Left renal pelvis (tissue), 4 donors: ENCODE results near the gene OR12D1. TPM values are rescaled to one million over a fixed set of nuclear protein-coding genes. Genes with fewer than 3 reads are reported as not detected.
"Not testable (repeated sequence)": the region's sequence is repeated elsewhere in the genome, so short reads cannot be mapped to it uniquely, and the experiment has no call there.

Source experiments
- DNase-seq, 4 donors: peaks; one replicate each; pipeline ENCODE4 v3.0.0-alpha.2; 2013; ENCODE audit warnings: low read depth in 4 of 4, low spot score in 3 of 4
- polyA plus RNA-seq, 4 donors: library from polyadenylated mRNA; unstranded; fragments of 120-200 nt; gene quantifications; one replicate each; pipeline ENCODE4 v1.2.1, GENCODE V29; 2013; ENCODE audit not compliant: insufficient read length in 4 of 4

The OR12D1 gene
- polyA plus RNA-seq: not detected

DNA sequence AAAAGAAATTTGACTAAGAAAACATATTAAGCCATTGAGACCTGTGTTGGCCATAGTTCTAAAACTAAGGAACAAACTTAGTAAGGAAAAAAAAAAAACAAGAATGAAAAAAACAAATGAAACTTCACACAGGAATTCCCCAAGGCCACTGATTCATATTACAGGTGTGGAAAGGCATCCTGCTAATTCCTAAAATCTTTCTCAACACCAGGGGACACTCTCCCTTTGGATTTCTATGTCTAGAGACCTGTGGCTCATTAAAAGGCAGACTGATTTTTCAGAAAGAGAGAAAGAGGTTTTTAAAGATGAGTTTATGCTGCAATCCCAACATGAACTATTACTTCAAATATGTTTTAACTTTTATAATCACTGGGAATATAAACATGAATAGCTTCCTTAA, at the start of gene OR12D1:
TSS of gene OR12D1 (plus strand) at position 341 of the 400 bp plus-strand sequence.
- DNase-seq: no peak

DNA sequence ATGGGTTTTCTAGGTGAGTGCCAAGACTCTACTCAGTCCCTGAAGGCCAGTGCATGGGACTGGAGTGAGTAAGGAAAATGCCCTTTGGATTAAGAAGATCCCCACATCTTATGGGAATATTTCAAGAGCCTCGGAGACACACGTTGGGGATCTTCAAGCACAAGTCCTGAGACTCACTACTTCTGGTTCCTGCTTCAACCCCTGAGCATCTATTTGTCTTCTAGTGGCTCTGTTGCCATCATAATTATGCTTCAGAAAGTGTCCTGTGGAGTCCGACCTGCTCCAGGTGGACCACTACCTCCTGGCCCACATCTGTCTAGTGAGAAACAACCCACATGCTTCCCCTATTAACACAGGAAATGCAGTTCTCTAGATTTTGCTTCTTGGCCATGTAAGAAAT, 46.0 kb upstream of the OR12D1 start, which contains the start of gene OR5V1:
TSS of gene OR5V1 (minus strand) at position 101 of the 400 bp plus-strand sequence. CDS start 12,670 bp downstream, outside the sequence.
- DNase-seq: no peak

DNA sequence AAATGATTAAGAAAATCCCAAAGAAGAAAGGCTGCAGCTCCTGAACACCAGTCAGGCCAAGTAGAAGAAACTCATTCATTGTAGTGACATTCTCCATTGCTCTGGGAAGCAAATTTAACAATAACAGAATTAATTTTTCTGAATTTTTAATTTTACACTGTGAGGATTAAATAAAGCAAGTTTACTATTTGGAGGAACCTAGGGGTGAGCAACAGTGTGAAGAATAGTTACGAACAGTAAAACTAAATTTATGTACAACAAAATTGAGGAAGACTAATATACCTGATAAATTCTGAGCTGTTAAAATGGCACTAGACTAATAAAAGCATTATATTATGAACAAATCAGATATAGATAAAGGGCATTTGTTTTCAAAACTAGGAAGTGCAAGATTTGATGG, 39.5 kb upstream of the OR12D1 start, which contains the start of gene OR12D3:
TSS of gene OR12D3 (minus strand) at position 101 of the 400 bp plus-strand sequence. CDS start at position 97, 4 bp downstream.
- DNase-seq: no peak

DNA sequence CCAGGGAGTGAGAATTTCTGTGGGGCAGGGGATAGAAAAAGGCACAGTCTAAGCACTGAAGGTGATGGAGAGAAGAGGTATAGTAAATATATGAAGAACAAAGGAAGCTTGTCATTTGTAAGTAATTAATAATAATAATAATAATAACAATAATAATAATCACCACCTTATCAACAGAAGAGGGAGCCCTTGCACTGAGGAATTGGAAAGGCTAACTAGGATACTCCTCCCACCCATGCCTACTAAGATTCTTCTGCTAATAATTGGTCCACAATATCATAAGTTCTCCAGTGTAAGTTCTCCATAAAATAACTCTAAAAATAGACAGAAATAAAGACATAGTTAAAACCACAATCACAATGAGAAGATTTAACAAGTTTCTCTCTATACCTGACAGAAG, 38.7 kb upstream of the OR12D1 start:
- no peak for DNase-seq

DNA sequence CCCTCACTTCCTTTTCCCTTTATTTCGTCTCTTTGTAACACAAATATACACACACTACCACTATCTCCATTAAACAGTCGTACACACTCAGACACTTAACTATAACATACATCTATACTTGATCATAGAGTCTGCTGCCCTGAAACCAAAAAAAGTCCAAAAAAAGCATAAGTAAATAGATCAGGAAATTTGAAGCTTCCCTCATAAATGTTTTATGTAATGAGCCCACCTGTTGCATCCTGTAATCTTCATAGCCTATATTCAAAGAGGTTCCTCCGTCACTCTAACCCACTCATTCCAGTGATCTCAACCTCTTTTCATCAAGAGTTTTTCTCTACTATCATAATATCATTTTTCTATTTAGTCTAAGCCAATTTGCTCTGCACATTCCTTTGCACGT, 26.2 kb upstream of the OR12D1 start:
- no peak for DNase-seq

DNA sequence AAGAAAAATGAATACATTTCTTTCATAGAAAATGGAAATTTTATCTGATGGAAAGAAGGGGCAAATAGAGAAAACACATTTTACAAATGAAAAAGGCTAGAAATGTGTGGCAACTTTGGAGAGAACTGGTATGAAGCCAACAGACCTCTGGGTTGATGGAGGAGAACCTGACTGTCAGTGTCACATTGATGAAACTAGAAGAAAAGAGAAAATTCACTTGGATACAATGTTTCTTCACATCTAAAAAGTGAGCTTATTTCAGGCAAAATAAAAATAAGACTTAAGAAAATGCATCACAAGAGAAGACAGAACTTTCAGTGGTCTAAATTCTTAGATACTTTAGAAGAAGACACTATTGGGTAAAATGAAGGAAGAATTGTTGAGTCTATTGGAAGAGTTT, 19.4 kb upstream of the OR12D1 start, which contains the start of gene OR12D2:
TSS of gene OR12D2 (plus strand) at position 301 of the 400 bp plus-strand sequence. CDS start 1,069 bp downstream, outside the sequence.
- no peak for DNase-seq

DNA sequence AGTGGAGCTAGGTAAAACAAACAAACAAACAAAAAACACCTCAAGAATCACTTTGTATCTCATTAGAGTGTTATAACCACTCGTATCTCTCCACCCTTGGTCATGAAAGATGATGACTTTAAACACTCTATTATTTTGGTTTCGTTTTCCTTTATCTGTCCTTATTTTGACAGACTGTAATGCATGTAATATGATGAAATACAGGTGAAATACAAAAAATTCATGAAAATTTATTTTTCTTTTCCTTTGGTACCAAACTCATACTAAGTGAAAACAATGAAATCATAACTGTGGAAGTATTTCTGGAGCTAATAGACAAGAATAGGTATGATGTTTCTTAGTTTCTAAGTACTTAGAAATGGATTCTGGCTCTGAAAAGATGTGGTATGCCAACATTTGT, 15.2 kb upstream of the OR12D1 start:
- DNase-seq: no peak

DNA sequence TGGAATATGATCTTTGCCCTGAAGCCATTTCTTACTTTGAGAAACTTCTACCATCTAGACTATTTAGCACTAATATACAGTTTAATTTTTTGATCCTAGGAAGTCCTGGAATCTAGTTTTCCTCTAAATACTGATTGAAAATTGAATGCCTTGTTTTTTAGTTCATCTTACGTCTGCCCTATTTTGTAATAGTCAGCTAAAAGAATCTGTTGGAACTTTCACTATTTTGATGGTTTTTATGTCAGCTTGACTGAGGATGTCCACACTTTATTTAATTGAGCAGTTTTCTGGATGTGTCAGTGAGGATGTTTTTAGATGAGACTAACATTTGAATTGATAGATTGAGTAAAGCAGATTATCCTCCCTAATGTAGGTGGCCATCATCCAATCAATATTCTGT, 10.9 kb upstream of the OR12D1 start:
- DNase-seq: no peak

DNA sequence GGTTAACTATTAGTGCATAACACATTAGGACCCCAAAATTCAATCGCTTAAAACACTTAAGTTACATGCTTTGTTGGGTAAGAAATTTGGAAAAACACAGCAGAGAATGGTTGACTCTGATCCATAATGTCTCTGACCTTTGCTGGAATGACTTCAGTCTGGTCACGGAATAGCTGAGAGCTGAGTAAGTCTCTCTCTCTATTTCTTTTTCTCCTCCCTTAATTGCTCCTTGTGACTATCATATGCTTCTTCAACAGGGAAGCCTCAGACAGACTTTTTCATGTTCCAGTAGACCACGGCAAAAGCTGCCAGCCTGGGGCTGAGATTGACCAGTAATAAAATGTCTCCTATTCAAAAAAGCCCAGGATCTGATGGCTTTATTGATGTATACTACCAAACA, 4.8 kb downstream of the OR12D1 start:
- no peak for DNase-seq

DNA sequence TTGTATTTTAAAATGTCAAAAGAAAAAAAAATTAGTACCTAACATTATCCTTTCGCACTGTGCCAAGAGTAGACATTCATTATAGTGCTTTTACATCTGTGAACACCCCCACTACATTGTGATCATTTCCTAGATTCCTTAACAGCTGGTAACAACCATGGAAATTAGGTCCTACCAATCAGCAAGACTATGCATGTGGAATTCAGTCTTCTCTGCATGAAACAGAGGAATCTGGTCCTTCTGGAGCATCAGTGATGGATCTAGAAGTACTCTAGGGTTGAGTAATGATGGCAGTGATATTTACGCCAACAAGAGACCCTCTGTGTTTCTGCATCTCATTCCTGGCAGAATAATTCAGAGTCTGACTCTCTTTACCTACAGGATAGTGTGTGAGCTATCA, 9.4 kb downstream of the OR12D1 start:
- DNase-seq: no peak

DNA sequence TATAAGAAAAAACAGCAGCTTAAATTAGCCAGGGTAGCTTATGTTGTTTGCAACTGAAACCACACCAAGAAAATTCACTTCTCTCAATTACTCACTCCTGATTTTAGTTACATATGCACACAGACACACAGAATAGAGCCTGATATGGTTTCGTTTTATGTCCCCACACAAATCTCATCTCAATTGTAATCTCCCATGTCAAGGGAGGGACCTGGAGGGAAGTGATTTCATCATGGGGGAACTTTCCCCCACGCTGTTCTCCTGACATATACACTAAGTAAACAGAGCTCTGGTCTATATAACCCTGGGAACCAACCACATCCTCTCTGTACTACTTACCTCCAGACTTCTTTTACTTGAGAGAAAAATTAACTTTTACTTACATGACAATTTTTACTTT, 9.8 kb downstream of the OR12D1 start:
- no peak for DNase-seq

DNA sequence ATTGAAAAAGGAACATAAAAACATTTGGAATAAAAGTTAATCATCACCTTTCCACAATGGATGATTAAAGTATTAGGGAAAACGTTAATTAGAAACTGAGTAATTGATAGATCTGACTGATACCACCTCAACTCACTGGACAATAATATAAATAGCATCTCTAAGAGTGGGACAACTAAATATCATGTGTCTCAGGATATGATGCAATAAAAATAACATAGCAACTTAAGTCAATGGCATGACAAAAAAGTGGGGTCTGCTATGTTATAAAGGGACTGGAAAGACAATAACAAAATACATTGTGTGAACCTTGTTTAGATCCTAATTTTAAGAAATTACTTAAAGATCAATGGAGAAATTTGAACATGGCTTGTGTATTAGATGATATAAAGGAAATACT, 10.3 kb downstream of the OR12D1 start:
- no peak for DNase-seq

DNA sequence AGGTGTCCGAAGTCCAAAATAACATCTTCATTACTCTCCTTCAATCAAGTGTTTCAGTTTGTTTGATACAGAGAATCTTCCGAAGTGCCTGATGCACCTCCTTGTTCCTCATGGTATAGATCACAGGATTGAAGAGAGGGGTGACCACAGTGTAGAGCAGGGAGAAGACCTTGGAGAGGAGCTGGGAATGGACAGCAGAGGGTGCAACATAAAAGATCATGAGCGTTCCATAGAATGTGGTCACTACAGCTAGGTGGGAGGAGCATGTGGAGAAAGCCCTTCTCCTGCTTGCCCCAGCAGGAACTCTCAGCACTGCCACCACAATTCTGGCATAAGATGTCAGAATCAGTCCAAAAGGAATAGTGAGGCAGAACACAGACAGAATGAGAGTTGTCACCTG, 11.9 kb downstream of the OR12D1 start:
- no peak for DNase-seq

DNA sequence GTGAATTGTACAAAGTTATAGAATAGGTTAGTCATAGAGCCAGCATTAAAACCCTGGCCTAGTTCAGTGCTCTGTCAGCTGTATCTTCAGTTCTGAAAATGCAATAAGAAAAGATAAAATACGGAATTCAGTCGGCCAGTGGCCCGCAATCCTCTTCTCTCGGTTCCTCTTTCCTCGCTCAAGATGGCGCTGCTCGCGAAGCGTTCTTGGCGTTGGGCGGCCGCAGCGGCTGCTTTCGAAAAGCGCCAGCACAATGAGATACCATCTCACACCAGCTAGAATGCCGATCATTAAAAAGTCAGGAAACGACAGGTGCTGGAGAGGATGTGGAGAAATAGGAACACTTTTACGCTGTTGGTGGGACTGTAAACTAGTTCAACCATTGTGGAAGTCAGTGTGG, 22.0 kb downstream of the OR12D1 start:
- not testable (repeated sequence) for DNase-seq

DNA sequence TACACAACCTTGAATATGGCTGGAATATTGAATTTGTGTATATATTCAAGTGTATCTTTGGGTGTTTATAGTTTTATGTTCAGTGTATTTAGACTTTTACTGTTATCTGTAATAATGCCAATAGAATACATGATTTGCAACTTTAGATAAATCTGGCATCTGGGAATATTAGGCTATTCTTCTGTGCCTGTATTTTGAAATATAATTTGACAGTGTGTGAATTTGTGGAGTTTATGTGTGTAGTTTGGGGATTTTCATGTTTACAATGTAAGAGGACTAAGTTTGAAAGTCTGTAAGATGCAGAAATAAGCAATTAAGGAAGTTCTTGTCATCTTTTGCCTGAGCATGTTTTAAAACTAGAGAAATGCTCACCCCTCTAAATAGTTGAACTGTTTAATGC, 24.3 kb downstream of the OR12D1 start, which contains the start of gene OR10C1:
TSS of gene OR10C1 (plus strand) at position 301 of the 400 bp plus-strand sequence. CDS start 710 bp downstream, outside the sequence.
- DNase-seq: no peak

DNA sequence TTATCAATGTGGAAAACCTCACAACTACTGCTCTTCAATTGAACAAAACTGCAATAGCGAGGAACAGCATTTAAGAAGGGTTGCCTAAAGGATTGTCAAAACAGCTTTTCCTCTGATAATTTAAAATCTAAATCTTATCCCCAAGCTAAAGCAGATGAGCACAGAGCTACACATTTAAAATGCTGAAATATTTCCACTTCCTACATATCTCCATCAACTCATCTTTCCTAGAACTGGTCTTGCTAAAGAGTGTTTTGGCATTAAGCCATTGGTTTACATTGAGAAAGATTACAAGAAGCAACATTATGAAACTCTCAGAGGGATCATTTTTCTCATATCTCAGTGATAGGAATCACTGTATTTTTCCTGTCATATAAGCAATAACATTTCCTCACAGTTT, 28.0 kb downstream of the OR12D1 start:
- no peak for DNase-seq

DNA sequence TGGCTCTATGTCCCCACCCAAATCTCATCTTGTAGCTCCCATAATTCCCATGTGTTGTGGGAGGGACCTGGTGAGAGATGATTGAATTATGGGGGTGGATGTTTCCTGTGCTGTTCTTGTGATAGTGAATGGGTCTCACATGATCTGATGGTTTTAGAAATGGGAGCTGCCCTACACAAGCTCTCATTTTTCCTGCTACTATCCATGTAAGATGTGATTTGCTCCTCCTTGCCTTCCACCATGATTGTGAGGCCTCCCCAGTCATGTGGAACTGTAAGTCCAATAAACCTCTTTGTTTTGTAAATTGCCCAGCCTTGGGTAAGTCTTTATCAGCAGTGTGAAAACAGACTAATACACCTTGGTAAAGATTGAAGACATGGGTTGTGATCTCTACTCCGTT, 29.3 kb downstream of the OR12D1 start:
- not testable (repeated sequence) for DNase-seq

DNA sequence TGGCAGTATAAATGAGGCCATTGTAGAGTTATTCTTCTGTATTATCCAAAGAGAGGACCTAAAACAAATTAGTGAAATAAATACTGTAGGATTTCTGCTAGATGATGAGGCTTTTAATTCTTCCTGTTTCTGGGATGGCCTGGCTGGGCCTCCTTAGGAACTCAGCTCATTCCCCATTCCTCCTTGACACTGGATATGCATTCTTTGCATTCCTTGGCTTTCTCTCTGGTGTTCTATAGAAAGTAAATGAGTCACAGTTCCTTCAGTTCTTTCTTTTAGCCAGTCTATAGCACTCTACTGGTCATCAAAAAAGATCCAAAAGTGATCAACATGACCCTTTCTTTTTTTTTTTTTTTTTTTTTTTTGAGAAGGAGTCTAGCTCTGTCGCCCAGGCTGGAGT, 32.9 kb downstream of the OR12D1 start:
- DNase-seq: no peak

DNA sequence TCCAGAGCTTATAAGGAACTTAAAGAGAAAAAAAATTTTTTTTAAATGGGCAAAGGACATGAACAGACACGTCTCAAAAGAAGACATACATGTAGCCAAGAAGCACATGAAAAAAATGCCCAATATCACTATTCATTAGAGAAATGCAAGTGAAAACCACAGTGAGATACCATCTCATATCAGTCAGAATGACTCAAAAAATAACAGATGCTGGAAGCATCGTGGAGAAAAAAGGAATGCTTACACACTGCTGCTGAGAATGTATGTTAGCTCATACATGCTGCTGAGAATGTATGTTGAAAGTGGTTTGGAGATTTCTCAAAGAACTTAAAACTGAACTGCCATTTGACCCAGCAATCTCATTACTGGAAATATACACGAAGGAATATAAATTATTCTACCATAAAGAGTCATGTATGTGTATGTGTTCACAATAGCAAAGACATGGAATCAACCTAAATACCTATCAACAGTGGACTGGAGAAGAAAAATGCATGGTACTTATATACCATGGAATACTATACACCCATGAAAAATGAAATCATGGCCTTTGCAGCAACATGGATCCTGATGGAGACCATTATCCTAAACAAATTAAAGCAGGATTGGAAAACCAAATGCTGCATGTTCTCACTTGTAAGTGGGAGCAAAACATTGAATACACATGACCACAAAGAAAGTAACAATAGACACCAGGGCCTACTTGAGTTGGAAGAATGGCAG, 36.9 kb downstream of the OR12D1 start:
- no peak for DNase-seq

DNA sequence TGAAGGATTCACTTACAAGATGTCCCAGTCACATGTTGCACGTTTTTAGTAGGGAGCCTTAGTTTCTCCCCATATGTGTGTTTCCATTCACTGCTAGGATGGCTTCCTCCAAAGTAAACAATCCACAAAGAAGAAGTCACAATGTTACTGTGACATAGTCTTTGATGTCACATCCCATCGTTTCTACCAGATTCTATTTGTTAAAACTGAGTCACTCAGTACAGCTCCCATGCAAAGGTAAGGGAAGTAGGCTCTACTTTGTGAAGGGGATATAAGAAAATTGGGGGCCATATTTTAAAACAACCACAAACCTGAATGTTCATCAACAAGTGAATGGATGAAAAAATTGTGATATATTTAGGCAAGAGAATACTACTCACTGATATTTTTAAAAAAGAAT, 42.2 kb downstream of the OR12D1 start, which contains the start of the genes OR11A1 and OR2H1:
TSS of gene OR11A1 (minus strand) at position 101 of the 400 bp plus-strand sequence. CDS start 29,430 bp downstream, outside the sequence.
TSS of gene OR2H1 (plus strand) at position 185 of the 400 bp plus-strand sequence. CDS start 4,615 bp downstream, outside the sequence.
- DNase-seq: no peak

DNA sequence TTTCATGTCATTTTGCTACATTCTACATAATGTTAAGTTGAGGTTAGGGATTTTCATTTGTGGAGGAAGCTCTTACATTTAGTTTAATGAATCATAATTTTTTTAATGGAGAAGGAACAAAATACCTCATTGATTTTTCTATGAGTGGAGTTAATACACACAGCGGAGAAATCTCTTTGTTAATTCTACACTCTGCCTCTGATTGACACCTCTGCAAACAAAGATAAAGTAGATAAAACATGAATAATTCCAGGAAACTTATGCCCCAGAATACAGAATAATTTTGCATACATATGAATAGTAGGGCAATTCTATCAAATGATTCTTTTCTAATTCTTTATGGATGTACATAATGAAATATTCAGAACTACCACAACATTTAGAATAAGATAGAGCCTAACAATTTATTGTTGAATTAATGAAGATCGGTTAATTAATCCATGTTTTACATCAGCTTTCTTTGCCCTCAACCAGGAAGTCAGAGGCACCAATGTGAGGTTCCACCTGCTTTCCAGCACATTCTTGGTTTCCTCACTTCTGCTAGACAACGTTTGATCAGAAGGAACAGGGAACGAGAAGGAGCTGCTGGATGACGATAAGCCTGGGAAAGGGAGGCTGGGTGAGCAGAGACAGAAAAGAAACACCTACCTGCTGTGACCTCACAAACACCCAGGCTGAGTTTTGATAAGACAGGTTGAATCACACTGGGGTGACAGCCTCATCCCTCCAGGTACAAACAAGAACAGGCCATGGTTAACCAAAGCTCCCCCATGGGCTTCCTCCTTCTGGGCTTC, 46.5 kb downstream of the OR12D1 start:
- DNase-seq: no peak
